HepG2 (cell line): ENCODE measurements around the gene C11orf91. TPM values are rescaled to one million over a fixed set of nuclear protein-coding genes. Genes with fewer than 3 reads are reported as not detected.

Source experiments
- CENPX ChIP-seq: sonication (generic); formaldehyde crosslinking; IDR thresholded peaks from 2 replicates; pipeline ENCODE4 v1.9.0; 2021; ENCODE audit warnings: mild to moderate bottlenecking, missing genetic modification reagents, moderate library complexity
- DNMT3B ChIP-seq: conservative IDR thresholded peaks from 2 replicates; pipeline ENCODE4 v1.6.1; 2016; ENCODE audit warnings: missing biosample characterization, control low read depth
- FOXC1 ChIP-seq: sonication (generic); formaldehyde crosslinking; IDR thresholded peaks from 2 replicates; pipeline ENCODE4 v1.8.0; 2022; ENCODE audit warnings: mild to moderate bottlenecking, missing genetic modification reagents, borderline replicate concordance
- KLF11 ChIP-seq: IDR thresholded peaks from 2 replicates; pipeline ENCODE4 v1.6.1; 2016; ENCODE audit warnings: missing compliant biosample characterization
- MXD4 ChIP-seq: IDR thresholded peaks from 2 replicates; pipeline ENCODE4 v1.6.1; 2016; ENCODE audit warnings: mild to moderate bottlenecking, missing biosample characterization, missing genetic modification reagents
- NFKBIZ ChIP-seq: IDR thresholded peaks from 2 replicates; pipeline ENCODE4 v1.6.1; 2018; ENCODE audit warnings: missing genetic modification reagents, missing compliant biosample characterization
- NPAS2 ChIP-seq: sonication (generic); formaldehyde crosslinking; IDR thresholded peaks from 2 replicates; pipeline ENCODE4 v1.8.0; 2022; ENCODE audit warnings: mild to moderate bottlenecking, missing genetic modification reagents, borderline replicate concordance
- ZNF292 ChIP-seq: sonication (generic); formaldehyde crosslinking; IDR thresholded peaks from 2 replicates; pipeline ENCODE4 v1.8.1; 2022; ENCODE audit warnings: mild to moderate bottlenecking, low read depth, missing genetic modification reagents, borderline replicate concordance
- ZNF547 ChIP-seq: sonication (generic); formaldehyde crosslinking; IDR thresholded peaks from 2 replicates; pipeline ENCODE4 v1.5.1; 2020; ENCODE audit warnings: mild to moderate bottlenecking, missing genetic modification reagents
- ZNF562 ChIP-seq: sonication (generic); formaldehyde crosslinking; IDR thresholded peaks from 2 replicates; pipeline ENCODE4 v1.8.0; 2022; ENCODE audit warnings: missing genetic modification reagents, borderline replicate concordance
- ZNF788 ChIP-seq: sonication (generic); formaldehyde crosslinking; IDR thresholded peaks from 2 replicates; pipeline ENCODE4 v1.5.0; 2020; ENCODE audit warnings: mild to moderate bottlenecking, missing genetic modification reagents, borderline replicate concordance
- polyA plus RNA-seq, 8 experiments: library from polyadenylated mRNA; depleted of rRNA in 3 of 8; stranded (reverse) in 7 of 8; unstranded in 1 of 8; fragments of >200 nt; fragmentation: Illumina TruSeq in 4 of 8; extraction: Trizol in 4 of 8; gene quantifications; 2 replicates each; pipeline versions ENCODE4 v1.2.1 to v1.2.3, GENCODE V29; 2011 to 2016; ENCODE audit warnings: low read depth in 4 of 8, missing spikeins in 1 of 8, mixed read lengths in 1 of 8; ENCODE audit not compliant: insufficient read depth in 1 of 8
- total RNA-seq, 5 experiments: library from RNA; depleted of rRNA; stranded (reverse); fragments of >200 nt; fragmentation: Illumina TruSeq; extraction: Trizol; gene quantifications; 2 replicates each; pipeline ENCODE4 v1.2.3, GENCODE V29; 2016; ENCODE audit warnings: low read depth in 1 of 5
- TF ChIP-seq, protein P1 (sequence below): sonication (generic); formaldehyde crosslinking; IDR thresholded peaks from 2 replicates; pipeline ENCODE4 v1.9.0; 2021; ENCODE audit warnings: mild to moderate bottlenecking, missing genetic modification reagents
- TF ChIP-seq, protein P2 (sequence below): sonication (generic); formaldehyde crosslinking; IDR thresholded peaks from 2 replicates; pipeline ENCODE4 v1.4.0; 2020; ENCODE audit warnings: missing genetic modification reagents
- TF ChIP-seq, protein P3 (sequence below): sonication (generic); formaldehyde crosslinking; IDR thresholded peaks from 2 replicates; pipeline ENCODE4 v1.5.0; 2020; ENCODE audit warnings: missing genetic modification reagents
- TF ChIP-seq, protein P4 (sequence below): sonication (generic); formaldehyde crosslinking; IDR thresholded peaks from 2 replicates; pipeline ENCODE4 v1.5.0; 2020; ENCODE audit warnings: mild to moderate bottlenecking, low read depth, missing genetic modification reagents, borderline replicate concordance
- TF ChIP-seq, protein P5 (sequence below): sonication (generic); formaldehyde crosslinking; IDR thresholded peaks from 2 replicates; pipeline ENCODE4 v1.5.1; 2020; ENCODE audit warnings: missing genetic modification reagents, mild to moderate bottlenecking, borderline replicate concordance
- TF ChIP-seq, protein P6 (sequence below): sonication (generic); formaldehyde crosslinking; IDR thresholded peaks from 2 replicates; pipeline ENCODE4 v1.5.0; 2020; ENCODE audit warnings: missing genetic modification reagents, mild to moderate bottlenecking, borderline replicate concordance

Gene C11orf91
- total and polyA plus RNA-seq, 2 of the 13 experiments (the other 11 are each of a cell fraction or from before 2014, with no cell fraction given), result 0.35 TPM; not detected in 1

DNA sequence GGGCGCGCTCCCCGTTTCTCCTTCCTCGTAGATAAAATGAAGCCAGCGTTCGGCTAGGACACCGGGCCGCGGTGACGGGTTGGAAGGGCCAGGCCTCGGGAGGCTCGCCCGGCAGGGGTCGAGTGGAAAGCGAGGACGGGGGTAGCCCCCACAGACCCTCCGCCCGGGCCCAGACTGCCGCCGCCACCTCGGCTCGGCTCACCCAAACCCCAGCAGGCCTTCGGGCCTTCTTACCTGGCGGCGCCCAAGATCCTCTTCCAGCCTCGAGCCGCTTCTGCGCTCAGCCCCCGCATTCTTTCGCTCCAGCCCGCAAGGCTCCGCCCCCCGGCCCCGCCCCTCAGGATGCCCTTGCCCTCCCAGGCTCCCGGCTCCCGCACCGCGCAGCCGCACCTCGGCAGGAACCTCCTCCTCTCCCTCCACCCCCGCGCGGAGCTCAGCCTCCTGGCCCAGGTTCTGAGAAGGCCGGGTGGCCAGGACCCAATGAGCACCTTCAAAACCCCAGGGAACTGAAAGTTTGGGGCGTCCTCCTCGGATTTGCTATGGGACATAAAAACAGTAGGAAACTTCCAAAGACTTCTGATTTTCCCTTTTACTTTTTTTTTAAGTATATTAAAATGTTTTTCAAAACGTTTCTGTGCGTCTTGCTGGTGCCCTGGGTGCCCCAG lies 35.7 kb upstream of the C11orf91 start, which contains the start of gene CD59 (continued):
- TF ChIP-seq, protein P1, sequence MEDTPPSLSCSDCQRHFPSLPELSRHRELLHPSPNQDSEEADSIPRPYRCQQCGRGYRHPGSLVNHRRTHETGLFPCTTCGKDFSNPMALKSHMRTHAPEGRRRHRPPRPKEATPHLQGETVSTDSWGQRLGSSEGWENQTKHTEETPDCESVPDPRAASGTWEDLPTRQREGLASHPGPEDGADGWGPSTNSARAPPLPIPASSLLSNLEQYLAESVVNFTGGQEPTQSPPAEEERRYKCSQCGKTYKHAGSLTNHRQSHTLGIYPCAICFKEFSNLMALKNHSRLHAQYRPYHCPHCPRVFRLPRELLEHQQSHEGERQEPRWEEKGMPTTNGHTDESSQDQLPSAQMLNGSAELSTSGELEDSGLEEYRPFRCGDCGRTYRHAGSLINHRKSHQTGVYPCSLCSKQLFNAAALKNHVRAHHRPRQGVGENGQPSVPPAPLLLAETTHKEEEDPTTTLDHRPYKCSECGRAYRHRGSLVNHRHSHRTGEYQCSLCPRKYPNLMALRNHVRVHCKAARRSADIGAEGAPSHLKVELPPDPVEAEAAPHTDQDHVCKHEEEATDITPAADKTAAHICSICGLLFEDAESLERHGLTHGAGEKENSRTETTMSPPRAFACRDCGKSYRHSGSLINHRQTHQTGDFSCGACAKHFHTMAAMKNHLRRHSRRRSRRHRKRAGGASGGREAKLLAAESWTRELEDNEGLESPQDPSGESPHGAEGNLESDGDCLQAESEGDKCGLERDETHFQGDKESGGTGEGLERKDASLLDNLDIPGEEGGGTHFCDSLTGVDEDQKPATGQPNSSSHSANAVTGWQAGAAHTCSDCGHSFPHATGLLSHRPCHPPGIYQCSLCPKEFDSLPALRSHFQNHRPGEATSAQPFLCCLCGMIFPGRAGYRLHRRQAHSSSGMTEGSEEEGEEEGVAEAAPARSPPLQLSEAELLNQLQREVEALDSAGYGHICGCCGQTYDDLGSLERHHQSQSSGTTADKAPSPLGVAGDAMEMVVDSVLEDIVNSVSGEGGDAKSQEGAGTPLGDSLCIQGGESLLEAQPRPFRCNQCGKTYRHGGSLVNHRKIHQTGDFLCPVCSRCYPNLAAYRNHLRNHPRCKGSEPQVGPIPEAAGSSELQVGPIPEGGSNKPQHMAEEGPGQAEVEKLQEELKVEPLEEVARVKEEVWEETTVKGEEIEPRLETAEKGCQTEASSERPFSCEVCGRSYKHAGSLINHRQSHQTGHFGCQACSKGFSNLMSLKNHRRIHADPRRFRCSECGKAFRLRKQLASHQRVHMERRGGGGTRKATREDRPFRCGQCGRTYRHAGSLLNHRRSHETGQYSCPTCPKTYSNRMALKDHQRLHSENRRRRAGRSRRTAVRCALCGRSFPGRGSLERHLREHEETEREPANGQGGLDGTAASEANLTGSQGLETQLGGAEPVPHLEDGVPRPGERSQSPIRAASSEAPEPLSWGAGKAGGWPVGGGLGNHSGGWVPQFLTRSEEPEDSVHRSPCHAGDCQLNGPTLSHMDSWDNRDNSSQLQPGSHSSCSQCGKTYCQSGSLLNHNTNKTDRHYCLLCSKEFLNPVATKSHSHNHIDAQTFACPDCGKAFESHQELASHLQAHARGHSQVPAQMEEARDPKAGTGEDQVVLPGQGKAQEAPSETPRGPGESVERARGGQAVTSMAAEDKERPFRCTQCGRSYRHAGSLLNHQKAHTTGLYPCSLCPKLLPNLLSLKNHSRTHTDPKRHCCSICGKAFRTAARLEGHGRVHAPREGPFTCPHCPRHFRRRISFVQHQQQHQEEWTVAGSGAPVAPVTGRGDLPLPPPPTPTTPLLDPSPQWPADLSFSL (CRISPR knock-in tag), result no peak
- TF ChIP-seq NPAS2 (CRISPR knock-in tag), result no peak
- TF ChIP-seq, protein P2, sequence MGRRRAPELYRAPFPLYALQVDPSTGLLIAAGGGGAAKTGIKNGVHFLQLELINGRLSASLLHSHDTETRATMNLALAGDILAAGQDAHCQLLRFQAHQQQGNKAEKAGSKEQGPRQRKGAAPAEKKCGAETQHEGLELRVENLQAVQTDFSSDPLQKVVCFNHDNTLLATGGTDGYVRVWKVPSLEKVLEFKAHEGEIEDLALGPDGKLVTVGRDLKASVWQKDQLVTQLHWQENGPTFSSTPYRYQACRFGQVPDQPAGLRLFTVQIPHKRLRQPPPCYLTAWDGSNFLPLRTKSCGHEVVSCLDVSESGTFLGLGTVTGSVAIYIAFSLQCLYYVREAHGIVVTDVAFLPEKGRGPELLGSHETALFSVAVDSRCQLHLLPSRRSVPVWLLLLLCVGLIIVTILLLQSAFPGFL (CRISPR knock-in tag), result no peak
- TF ChIP-seq, protein P3, sequence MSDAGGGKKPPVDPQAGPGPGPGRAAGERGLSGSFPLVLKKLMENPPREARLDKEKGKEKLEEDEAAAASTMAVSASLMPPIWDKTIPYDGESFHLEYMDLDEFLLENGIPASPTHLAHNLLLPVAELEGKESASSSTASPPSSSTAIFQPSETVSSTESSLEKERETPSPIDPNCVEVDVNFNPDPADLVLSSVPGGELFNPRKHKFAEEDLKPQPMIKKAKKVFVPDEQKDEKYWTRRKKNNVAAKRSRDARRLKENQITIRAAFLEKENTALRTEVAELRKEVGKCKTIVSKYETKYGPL (CRISPR knock-in tag), result no peak
- TF ChIP-seq, protein P4, sequence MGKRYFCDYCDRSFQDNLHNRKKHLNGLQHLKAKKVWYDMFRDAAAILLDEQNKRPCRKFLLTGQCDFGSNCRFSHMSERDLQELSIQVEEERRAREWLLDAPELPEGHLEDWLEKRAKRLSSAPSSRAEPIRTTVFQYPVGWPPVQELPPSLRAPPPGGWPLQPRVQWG (CRISPR knock-in tag), result no peak
- peak; percentile 30; the same call in 1 of the 2 replicates for TF ChIP-seq ZNF292 (CRISPR knock-in tag)
- no peak for TF ChIP-seq ZNF562 (CRISPR knock-in tag)
- 0 out of 2 replicates have a peak, but pooled peaks have one; percentile 1 for TF ChIP-seq MXD4 (CRISPR knock-in tag)
- TF ChIP-seq ZNF788 (CRISPR knock-in tag), result no peak
- TF ChIP-seq KLF11 (CRISPR knock-in tag), result no peak; the same call in 1 of the 2 replicates
- no peak for TF ChIP-seq CENPX
- TF ChIP-seq NFKBIZ (CRISPR knock-in tag), result 0 out of 2 replicates have a peak, but pooled peaks have one; percentile 11
- no peak for TF ChIP-seq DNMT3B
- TF ChIP-seq, protein P5, sequence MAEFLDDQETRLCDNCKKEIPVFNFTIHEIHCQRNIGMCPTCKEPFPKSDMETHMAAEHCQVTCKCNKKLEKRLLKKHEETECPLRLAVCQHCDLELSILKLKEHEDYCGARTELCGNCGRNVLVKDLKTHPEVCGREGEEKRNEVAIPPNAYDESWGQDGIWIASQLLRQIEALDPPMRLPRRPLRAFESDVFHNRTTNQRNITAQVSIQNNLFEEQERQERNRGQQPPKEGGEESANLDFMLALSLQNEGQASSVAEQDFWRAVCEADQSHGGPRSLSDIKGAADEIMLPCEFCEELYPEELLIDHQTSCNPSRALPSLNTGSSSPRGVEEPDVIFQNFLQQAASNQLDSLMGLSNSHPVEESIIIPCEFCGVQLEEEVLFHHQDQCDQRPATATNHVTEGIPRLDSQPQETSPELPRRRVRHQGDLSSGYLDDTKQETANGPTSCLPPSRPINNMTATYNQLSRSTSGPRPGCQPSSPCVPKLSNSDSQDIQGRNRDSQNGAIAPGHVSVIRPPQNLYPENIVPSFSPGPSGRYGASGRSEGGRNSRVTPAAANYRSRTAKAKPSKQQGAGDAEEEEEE (CRISPR knock-in tag), result no peak
- TF ChIP-seq ZNF547 (CRISPR knock-in tag), result peak; percentile 7; the same call in 1 of the 2 replicates
- TF ChIP-seq, protein P6, sequence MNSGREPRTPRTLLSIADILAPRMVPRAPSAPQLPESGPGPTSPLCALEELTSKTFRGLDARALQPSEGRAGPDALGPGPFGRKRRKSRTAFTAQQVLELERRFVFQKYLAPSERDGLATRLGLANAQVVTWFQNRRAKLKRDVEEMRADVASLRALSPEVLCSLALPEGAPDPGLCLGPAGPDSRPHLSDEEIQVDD, result no peak
- TF ChIP-seq FOXC1 (CRISPR knock-in tag), result peak; percentile 62
